Transverse colon (tissue), 4 donors: ENCODE data around the gene ATP8B2. TPM values are rescaled to one million over a fixed set of nuclear protein-coding genes. Genes with fewer than 3 reads are reported as not detected.

ENCODE experiments used
- DNase-seq: peaks from one replicate; pipeline ENCODE4 v3.0.0-alpha.2; 2019
- H3K27ac ChIP-seq, 4 donors: fragments of 200-600 bp; sonication (generic); 2 replicates each; pipeline ENCODE4 v1.5.1; 2016 to 2018; ENCODE audit warnings: inconsistent platforms in 4 of 4
- H3K27me3 ChIP-seq: fragments of 200-600 bp; sonication (generic); 2 replicates; pipeline ENCODE4 v1.5.1; 2017; ENCODE audit warnings: inconsistent platforms
- H3K36me3 ChIP-seq, 4 donors: fragments of 200-600 bp; sonication (generic); 2 replicates each; pipeline ENCODE4 v1.5.1; 2017 to 2019; ENCODE audit warnings: inconsistent platforms in 4 of 4
- H3K4me1 ChIP-seq, 4 donors: fragments of 200-600 bp; sonication (generic); 2 replicates each; pipeline ENCODE4 v1.5.1; 2017 to 2020; ENCODE audit warnings: inconsistent platforms in 4 of 4
- H3K4me3 ChIP-seq, 4 donors: fragments of 200-600 bp; sonication (generic); 1 replicate in 1 of 4; 2 replicates in 3 of 4; pipeline versions ENCODE4 v1.5.1 to v1.6.1; 2017 to 2019; ENCODE audit warnings: inconsistent platforms in 4 of 4
- H3K9me3 ChIP-seq, 2 donors: fragments of 200-600 bp; sonication (generic); 2 replicates each; pipeline ENCODE4 v1.5.1; 2017 to 2019; ENCODE audit warnings: inconsistent platforms in 2 of 2
- EP300 ChIP-seq: sonication (generic); formaldehyde crosslinking; IDR thresholded peaks from one replicate; pipeline ENCODE4 v1.6.1; 2017; ENCODE audit warnings: antibody characterized with exemption, low read depth
- POLR2A ChIP-seq: fragments of 450-650 bp; IDR thresholded peaks from one replicate; pipeline ENCODE4 v1.6.1; 2016; ENCODE audit warnings: antibody characterized with exemption, mild to moderate bottlenecking, moderate library complexity
- POLR2AphosphoS5 ChIP-seq, 3 donors: sonication (generic); formaldehyde crosslinking; IDR thresholded peaks; one replicate each; pipeline ENCODE4 v1.6.1; 2016; ENCODE audit warnings: antibody characterized with exemption in 3 of 3
- whole genome bisulfite sequencing, 2 donors: methylation state at CpG; one replicate each; pipeline ENCODE4 v1.1.5; 2018; ENCODE audit warnings: low coverage in 1 of 2; 5-methylcytosine and 5-hydroxymethylcytosine counted together
- in situ Hi-C, 4 donors: fragments of 200-750 bp; cut with MboI; loops; one replicate each; pipeline versions ENCODE4 v1.15.0 to v1.15.1; 2017; ENCODE audit warnings: low sequenced_read_pairs in 3 of 4, low pct_ligation_motif_present in 1 of 4, low pct_unique_long_range_greater_than_20kb in 1 of 4
- intact Hi-C: fragments of 100-400 bp; cut with DNase I; formaldehyde crosslinking; loops from one replicate; pipeline ENCODE4 v1.15.1; 2023; ENCODE audit warnings: low total_unique reads
- total RNA-seq, 4 donors: library from RNA; depleted of rRNA; stranded (reverse); fragments of >200 nt; gene quantifications; one replicate each; pipeline ENCODE4 v1.1.0, GENCODE V29; 2016
- TF ChIP-seq, protein P1 (sequence below), 5 experiments: fragments of 200-600 bp in 3 of 5; fragments of 450-650 bp in 2 of 5; sonication (generic) in 3 of 5; IDR thresholded peaks; 1 replicate in 2 of 5; 2 replicates in 3 of 5; pipeline ENCODE4 v1.5.1; 2016 to 2017; ENCODE audit warnings: antibody characterized with exemption in 5 of 5, inconsistent platforms in 3 of 5, mild to moderate bottlenecking in 2 of 5, moderate library complexity in 1 of 5

The ATP8B2 gene
- total RNA-seq, 4 donors from 2014 or later, result 6.0 to 78.6 (median 24.9) TPM

DNA sequence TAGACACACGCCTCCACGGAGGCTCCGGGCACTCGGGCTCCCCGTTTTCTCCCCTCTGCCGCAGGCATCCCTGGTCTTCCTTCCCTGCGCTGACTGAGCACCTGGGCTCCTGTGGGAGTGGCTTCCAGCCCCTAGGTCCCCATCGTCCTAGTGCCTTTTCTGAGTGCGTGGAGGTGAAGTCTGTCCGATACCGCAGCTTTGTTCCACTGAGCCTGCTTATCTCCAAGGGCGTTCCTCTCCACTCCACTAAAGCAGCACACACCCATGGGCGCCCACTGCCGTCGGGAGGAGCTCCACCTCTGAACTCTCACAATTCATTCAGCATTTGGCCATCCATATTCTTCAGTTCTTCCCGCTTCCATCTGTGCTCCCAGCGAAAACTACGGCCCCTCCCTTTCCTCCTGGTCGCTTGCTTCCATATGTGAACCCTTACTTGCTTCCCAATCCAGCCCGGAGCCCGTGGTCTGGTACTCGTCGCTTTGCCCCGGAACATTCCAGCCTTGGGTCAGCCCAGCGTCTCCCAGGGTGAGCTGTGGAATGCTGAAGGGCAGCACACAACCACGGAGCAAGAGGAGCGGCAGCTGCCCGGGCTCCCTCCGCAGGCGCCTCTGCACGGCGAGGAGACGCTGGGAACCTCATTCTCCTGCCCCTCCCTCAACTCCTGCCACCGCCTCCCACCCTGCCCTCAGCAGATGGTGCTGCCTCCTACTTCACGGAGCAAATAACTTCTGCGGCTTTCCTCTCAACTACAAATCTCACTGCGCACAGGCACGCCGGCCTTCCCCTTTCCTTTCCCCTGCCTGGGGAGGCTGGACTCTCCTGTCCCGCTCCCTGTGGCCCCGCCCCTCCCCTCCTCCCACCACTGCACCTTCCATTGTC lies 27.5 kb downstream of the ATP8B2 start:
- DNase-seq, result peak; percentile 71

DNA sequence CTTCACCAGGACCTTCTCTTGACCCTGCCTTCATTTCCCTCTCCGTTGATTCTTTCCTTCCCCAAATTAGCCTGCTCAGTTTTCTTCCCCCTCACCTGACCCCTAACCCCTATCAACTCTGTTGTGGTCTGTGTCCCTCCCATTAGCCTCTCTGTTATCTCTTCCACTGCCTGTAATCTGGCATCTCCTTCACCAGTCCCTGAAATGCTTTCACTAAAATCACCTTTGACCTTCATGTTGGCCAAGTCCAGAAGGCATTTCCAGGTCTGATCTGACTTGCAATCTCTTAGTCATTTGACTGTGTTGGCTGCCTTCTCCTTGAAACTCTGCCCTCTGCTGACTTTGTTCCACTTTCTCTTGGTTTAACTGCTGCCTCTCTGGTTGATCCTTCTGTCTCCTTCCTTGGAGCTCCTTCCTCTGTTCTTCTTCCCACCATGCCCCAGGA lies 28.2 kb downstream of the ATP8B2 start:
- peak; percentile 44 for DNase-seq

More for the DNA sequence above, 27.5 kb downstream of the ATP8B2 start:
- H3K27ac ChIP-seq, result peak overlapping the region; percentile 70 to 85 (median 78)
- in situ Hi-C loops, result no loop called here
- H3K9me3 ChIP-seq, result no peaks in the 10 kb centered on the region
- peaks cover 11 to 31% (median 27%) of the 10 kb centered on the region in 4 donors for H3K4me1 ChIP-seq
- TF ChIP-seq POLR2AphosphoS5 (IDR thresholded peaks at IDR 0.05) (peak in 2 of 3 donors; percentile 27 to 29), POLR2A (peak; percentile 34)
- TF ChIP-seq, protein P1, sequence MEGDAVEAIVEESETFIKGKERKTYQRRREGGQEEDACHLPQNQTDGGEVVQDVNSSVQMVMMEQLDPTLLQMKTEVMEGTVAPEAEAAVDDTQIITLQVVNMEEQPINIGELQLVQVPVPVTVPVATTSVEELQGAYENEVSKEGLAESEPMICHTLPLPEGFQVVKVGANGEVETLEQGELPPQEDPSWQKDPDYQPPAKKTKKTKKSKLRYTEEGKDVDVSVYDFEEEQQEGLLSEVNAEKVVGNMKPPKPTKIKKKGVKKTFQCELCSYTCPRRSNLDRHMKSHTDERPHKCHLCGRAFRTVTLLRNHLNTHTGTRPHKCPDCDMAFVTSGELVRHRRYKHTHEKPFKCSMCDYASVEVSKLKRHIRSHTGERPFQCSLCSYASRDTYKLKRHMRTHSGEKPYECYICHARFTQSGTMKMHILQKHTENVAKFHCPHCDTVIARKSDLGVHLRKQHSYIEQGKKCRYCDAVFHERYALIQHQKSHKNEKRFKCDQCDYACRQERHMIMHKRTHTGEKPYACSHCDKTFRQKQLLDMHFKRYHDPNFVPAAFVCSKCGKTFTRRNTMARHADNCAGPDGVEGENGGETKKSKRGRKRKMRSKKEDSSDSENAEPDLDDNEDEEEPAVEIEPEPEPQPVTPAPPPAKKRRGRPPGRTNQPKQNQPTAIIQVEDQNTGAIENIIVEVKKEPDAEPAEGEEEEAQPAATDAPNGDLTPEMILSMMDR (IDR thresholded peaks at IDR 0.05), result no peak
- H3K27me3 ChIP-seq, result no peaks in the 10 kb centered on the region
- H3K36me3 ChIP-seq, result no peaks in the 10 kb centered on the region
- 2% methylated on average over 41 of the region's 41 CpGs; no CpG with 5 or more reads in 1 of the 2 donors for WGBS, 2 donors
- H3K4me3 ChIP-seq, result peak overlapping the region; percentile 22 to 51 (median 30)
- intact Hi-C loops, result no loop called here

DNA sequence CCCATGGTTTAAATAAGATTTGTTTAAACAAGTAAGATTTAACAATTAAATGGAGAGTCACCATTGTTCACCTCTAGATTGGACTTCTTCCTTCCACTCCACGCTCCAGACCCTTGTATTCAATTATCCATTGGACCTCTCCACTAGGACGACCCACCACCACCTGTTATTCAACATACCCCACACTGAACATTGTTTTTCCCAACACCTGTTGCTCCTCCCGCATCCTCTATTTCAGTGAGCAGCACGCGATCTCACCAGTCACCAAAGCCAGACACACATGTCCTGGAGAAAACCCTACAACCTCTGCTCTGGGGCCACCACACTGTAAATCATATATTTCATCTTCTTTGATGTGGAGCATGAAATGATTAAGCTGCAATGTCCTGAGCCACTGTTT lies 28.6 kb downstream of the ATP8B2 start:
- Histone ChIP-seq H3K27me3 (no peaks in the 10 kb centered on the region), H3K9me3 (no peaks in the 10 kb centered on the region), H3K27ac (peak overlapping the region in 3 of 4 donors; percentile 70 to 85 (median 78)), H3K4me1 (peaks cover 11 to 31% (median 27%) of the 10 kb centered on the region in 4 donors), H3K4me3 (no peak overlapping the region), H3K36me3 (no peaks in the 10 kb centered on the region)
- DNase-seq, result no peak
- intact Hi-C loops (no loop called here), in situ Hi-C loops (no loop called here)
- TF ChIP-seq, protein P1 (IDR thresholded peaks at IDR 0.05), result no peak
- TF ChIP-seq POLR2AphosphoS5 (IDR thresholded peaks at IDR 0.05), result no peak
- WGBS, 2 donors, result 91 to 94% methylated on average over 3 to 5 of the region's 5 CpGs

More for the DNA sequence above, 28.2 kb downstream of the ATP8B2 start:
- H3K9me3 ChIP-seq, result no peaks in the 10 kb centered on the region
- WGBS, 2 donors, result 29 to 40% methylated on average over 1 of the region's 1 CpG
- TF ChIP-seq, protein P1 (IDR thresholded peaks at IDR 0.05), result peak in 3 of 5 experiments; percentile 15 to 43 (median 24)
- no peak for TF ChIP-seq POLR2A
- peak overlapping the region; percentile 70 to 85 (median 78) for H3K27ac ChIP-seq
- H3K4me1 ChIP-seq, result peaks cover 11 to 31% (median 27%) of the 10 kb centered on the region in 4 donors
- H3K36me3 ChIP-seq, result no peaks in the 10 kb centered on the region
- in situ Hi-C loops, result no loop called here
- H3K27me3 ChIP-seq, result no peaks in the 10 kb centered on the region
- H3K4me3 ChIP-seq, result peak overlapping the region in 2 of 4 donors; percentile 24 to 51
- intact Hi-C loops, result no loop called here

DNA sequence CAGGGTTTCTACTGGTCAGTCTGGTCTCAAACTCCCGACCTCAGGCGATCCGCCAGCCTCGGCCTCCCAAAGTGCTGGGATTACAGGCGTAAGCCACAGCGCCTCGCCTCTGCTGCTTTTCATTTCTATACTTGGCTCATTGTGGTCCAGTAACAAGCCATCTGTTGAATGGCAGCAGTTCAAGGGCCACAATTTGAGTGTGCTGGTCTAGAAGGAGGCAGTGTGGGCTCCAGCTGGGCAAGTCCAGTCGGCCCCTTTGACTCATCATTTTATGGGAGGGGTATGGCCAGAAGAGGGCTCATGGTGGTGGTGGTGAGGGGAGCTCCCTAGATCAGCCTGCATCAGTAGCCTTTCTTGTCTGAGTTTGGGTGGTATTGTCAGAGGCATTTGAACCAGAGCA lies 33.2 kb downstream of the ATP8B2 start:
- no peak for DNase-seq
- Histone ChIP-seq H3K36me3 (no peaks in the 10 kb centered on the region), H3K27me3 (no peaks in the 10 kb centered on the region), H3K4me3 (no peak overlapping the region), H3K27ac (no peak overlapping the region), H3K4me1 (peaks cover 0 to 8% (median 3%) of the 10 kb centered on the region in 4 donors), H3K9me3 (no peaks in the 10 kb centered on the region)
- TF ChIP-seq POLR2A (no peak), POLR2AphosphoS5 (IDR thresholded peaks at IDR 0.05) (no peak), EP300 (no peak)
- TF ChIP-seq, protein P1 (IDR thresholded peaks at IDR 0.05), result no peak
- intact Hi-C loops, result no loop called here
- in situ Hi-C loops, result no loop called here
- 86 to 100% methylated on average over 1 to 8 of the region's 8 CpGs for WGBS, 2 donors
